ENCODE measurements around the gene ZNF394. TPM values are rescaled to one million over a fixed set of nuclear protein-coding genes. Genes with fewer than 3 reads are reported as not detected.

Gene ZNF394
- total and polyA plus RNA-seq, 2 of the 4 experiments (the other 2 are of a cell fraction): 10.9 to 24.7 TPM

- DNase-seq (no peak), ATAC-seq (ENCODE audit: low read depth) (no peak)
- Histone ChIP-seq H4K91ac (ENCODE audit: insufficient read depth, low read depth, low read length) (no peak overlapping the region), H2BK15ac (ENCODE audit: low read depth, low read length) (no peak overlapping the region), H2BK120ac (ENCODE audit: low read depth, low read length) (no peak overlapping the region), H3K36me3 (ENCODE audit: control insufficient read depth, insufficient read depth, low read length) (peaks cover 30% of the 10 kb centered on the region), H4K20me1 (ENCODE audit: insufficient read depth, low read length) (peaks cover 11% of the 10 kb centered on the region; the same call in 1 of the 2 replicates), H2BK5ac (ENCODE audit: low read depth, low read length, poor library complexity, severe bottlenecking) (no peak overlapping the region), H3K4me2 (ENCODE audit: low read depth, low read length) (peak overlapping the region; percentile 100), H4K5ac (ENCODE audit: low read depth, low read length) (no peak overlapping the region), H3K9me1 (ENCODE audit: insufficient read depth, low read length) (0 out of 2 replicates have a peak, but pooled peaks cover 4% of the 10 kb centered on the region), H3K18ac (ENCODE audit: low read depth, low read length) (no peak overlapping the region), H3K27me3 (ENCODE audit: control insufficient read depth, insufficient read depth, low read length) (no peaks in the 10 kb centered on the region), H2AK5ac (ENCODE audit: low read depth, low read length) (no peak overlapping the region), H3K79me1 (ENCODE audit: low read depth in 1 of 2, low read length in 2 of 2) (peaks cover 23 to 44% of the 10 kb centered on the region in 2 experiments), H3K14ac (replicated peaks; ENCODE audit: low read depth, low read length) (no peak overlapping the region), H3K9ac (ENCODE audit: low read depth, low read length) (peak overlapping the region; percentile 65; the same call in 1 of the 2 replicates), H4K8ac (ENCODE audit: low read depth in 2 of 2, low read length in 2 of 2) (no peak overlapping the region), H3K23ac (ENCODE audit: low read depth, low read length) (no peak overlapping the region), H3K56ac (ENCODE audit: extremely low read depth, insufficient read depth, low read length) (no peak overlapping the region), H3K4me3 (ENCODE audit: insufficient read depth, low read depth, low read length) (peak overlapping the region; percentile 57; the same call in 1 of the 2 replicates), H3K27ac (ENCODE audit: insufficient read depth, low read length) (no peak overlapping the region), H2BK20ac (ENCODE audit: low read depth, low read length) (no peak overlapping the region), H3K9me3 (ENCODE audit: control insufficient read depth, insufficient read depth, low read length) (peaks cover 22% of the 10 kb centered on the region), H2AK9ac (replicated peaks; ENCODE audit: low read depth, low read length, poor library complexity) (no peak overlapping the region), H3K4me1 (ENCODE audit: control insufficient read depth, insufficient read depth, low read length) (peaks cover 3% of the 10 kb centered on the region), H3K4ac (ENCODE audit: low read depth, low read length) (no peak overlapping the region), H2AFZ (replicated peaks; ENCODE audit: low read length, poor library complexity) (no peak overlapping the region)
- no peak for TF ChIP-seq MXI1 (IDR thresholded peaks at IDR 0.05; ENCODE audit: borderline replicate concordance, low read depth, low read length)
- no peak for TF ChIP-seq MAFK (IDR thresholded peaks at IDR 0.05; ENCODE audit: low read depth, low read length)
- no peak for TF ChIP-seq NFE2L2 (IDR thresholded peaks at IDR 0.05; ENCODE audit: low read depth, low read length)
- no peak for TF ChIP-seq SMC3 (IDR thresholded peaks at IDR 0.05; ENCODE audit: low read depth, low read length)
- no peak for TF ChIP-seq POLR2A (IDR thresholded peaks at IDR 0.05; ENCODE audit: low read depth, low read length)
- TF ChIP-seq MAZ (IDR thresholded peaks at IDR 0.05; ENCODE audit: borderline replicate concordance, low read depth, low read length): no peak
- no peak for TF ChIP-seq CEBPB (IDR thresholded peaks at IDR 0.05; ENCODE audit: low read depth, low read length)
- no peak for TF ChIP-seq FOS (IDR thresholded peaks at IDR 0.05; ENCODE audit: low read depth, low read length)
- no peak for TF ChIP-seq RAD21 (IDR thresholded peaks at IDR 0.05; ENCODE audit: low read length)
- TF ChIP-seq CTCF (conservative IDR thresholded peaks at IDR 0.05; ENCODE audit: low read depth, low read length): no peak
- no peak for TF ChIP-seq USF2 (IDR thresholded peaks at IDR 0.05; ENCODE audit: low read depth, low read length)
- no peak for TF ChIP-seq RFX5 (IDR thresholded peaks at IDR 0.05; ENCODE audit: low read depth, low read length)
- intact Hi-C loops (cut with micrococcal nuclease) (no loop called here), dilution Hi-C loops (cut with HindIII; ENCODE audit: low sequenced_read_pairs, unreplicated experiment) (no loop called here), in situ Hi-C loops (cut with MboI; ENCODE audit: low sequenced_read_pairs) (no loop called here)
- BruUV-seq (replicated peaks): no TSS peak
- ChIA-PET POLR2A (ENCODE audit: unreplicated experiment) (interaction anchor here (0.5 kb wide), 1 partner anchor 9 kb away, joined by 3 read pairs; no protein-coding TSS in a partner anchor), CTCF (no interaction called here)
- WGBS, 2 experiments (ENCODE audit: extremely low coverage in 2 of 2, insufficient read length in 1 of 2): no CpG with 5 or more reads among the region's 6 CpGs
Measured at GRCh38 chr7:99497766-99498545, 2.1 kb downstream of the ZNF394 start.
